ENCODE results near the gene MFAP1. TPM values are rescaled to one million over a fixed set of nuclear protein-coding genes. Genes with fewer than 3 reads are reported as not detected.

Gene MFAP1
- total RNA-seq, 6 experiments from 2014 or later, result 6.7 to 11.9 (median 8.1) TPM

DNA sequence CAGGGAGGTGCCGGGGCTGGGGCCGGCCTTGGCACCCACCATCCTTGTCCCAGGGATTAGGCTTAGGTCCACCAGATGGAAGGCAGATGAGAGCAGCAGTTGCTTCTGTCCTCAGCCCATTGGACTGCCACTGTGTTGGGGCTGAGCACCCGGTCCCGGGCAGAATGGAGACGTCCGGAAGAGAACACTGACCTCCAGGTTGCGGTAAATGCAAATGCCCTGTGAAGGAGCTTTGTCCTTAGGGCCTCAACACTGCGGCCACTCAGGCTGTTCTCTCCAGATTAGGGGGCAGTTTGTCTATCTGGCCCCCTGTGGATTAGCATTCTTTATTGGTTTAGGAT, 24.6 kb downstream of the MFAP1 start, which contains the start of gene SERINC4:
SERINC4 (minus strand) TSS at position 276 of the 341 bp plus-strand sequence; CDS start at position 42, 234 bp downstream.
- WGBS (ENCODE audit: insufficient coverage, low coverage, low lambda C conversion rate, missing lambda C conversion rate), result 88% methylated on average over 4 of the region's 8 CpGs
- H3K4me1 ChIP-seq, result peaks cover 0 to 8% (median 2%) of the 10 kb centered on the region in 4 donors

DNA sequence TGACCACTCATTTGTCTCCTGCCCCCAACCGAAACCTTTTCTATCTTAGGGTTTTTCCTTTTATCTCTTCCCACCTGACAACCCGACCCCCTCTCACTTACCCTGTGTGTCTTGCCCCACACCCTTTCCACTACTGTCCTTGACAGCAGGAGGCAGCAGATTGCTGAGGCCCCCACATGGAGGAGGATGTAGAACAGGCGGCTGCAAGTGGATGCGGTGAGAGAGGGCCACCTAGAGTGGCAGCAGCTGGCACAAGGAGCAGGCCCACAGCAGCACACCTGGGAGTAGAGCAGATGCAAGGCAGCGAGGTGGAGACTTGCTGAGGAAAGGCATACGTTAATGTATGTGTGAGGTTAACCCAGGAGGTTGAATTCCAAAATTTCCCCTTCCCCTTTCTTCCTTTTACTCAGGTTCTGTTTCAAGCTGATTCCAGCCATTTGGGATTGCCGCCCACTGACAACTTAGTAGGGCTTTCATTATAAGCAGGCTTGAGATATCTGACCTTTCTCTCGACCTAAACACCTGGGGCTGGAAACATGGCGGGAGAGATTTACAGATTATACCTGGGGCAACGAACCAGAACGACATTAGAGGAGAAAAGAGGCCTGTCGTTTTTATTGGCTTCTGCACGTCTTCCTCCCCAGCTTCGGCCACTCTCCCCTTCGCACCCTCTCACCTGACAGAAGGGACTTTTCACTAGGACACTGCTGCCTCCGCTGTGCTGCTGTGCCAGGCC, 25.1 kb downstream of the MFAP1 start:
- no peaks in the 10 kb centered on the region for H3K27me3 ChIP-seq
- intact Hi-C loops (cut with DNase I), result no loop called here
- TF ChIP-seq POLR2A (IDR thresholded peaks at IDR 0.05), result no peak
- TF ChIP-seq, protein P1, sequence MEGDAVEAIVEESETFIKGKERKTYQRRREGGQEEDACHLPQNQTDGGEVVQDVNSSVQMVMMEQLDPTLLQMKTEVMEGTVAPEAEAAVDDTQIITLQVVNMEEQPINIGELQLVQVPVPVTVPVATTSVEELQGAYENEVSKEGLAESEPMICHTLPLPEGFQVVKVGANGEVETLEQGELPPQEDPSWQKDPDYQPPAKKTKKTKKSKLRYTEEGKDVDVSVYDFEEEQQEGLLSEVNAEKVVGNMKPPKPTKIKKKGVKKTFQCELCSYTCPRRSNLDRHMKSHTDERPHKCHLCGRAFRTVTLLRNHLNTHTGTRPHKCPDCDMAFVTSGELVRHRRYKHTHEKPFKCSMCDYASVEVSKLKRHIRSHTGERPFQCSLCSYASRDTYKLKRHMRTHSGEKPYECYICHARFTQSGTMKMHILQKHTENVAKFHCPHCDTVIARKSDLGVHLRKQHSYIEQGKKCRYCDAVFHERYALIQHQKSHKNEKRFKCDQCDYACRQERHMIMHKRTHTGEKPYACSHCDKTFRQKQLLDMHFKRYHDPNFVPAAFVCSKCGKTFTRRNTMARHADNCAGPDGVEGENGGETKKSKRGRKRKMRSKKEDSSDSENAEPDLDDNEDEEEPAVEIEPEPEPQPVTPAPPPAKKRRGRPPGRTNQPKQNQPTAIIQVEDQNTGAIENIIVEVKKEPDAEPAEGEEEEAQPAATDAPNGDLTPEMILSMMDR (IDR thresholded peaks at IDR 0.05), result no peak
- no peaks in the 10 kb centered on the region for H3K9me3 ChIP-seq
- H3K4me3 ChIP-seq, result no peak overlapping the region
- ATAC-seq (no peak), DNase-seq (no peak)
- 91% methylated on average over 14 of the region's 16 CpGs for WGBS (ENCODE audit: insufficient coverage, low coverage, low lambda C conversion rate, missing lambda C conversion rate)
- H3K27ac ChIP-seq, result peak overlapping the region; percentile 95 to 99 (median 97)
- peaks cover 0 to 28% (median 13%) of the 10 kb centered on the region in 4 donors for H3K36me3 ChIP-seq
- H3K4me1 ChIP-seq, result peaks cover 0 to 11% (median 4%) of the 10 kb centered on the region in 4 donors

More for the DNA sequence above, 24.6 kb downstream of the MFAP1 start, which contains the start of gene SERINC4:
- no peak for DNase-seq
- TF ChIP-seq, protein P1 (IDR thresholded peaks at IDR 0.05), result no peak
- no peak for TF ChIP-seq POLR2A (IDR thresholded peaks at IDR 0.05)
- Histone ChIP-seq H3K9me3 (no peaks in the 10 kb centered on the region), H3K36me3 (peaks cover 0 to 28% (median 13%) of the 10 kb centered on the region in 4 donors), H3K27ac (peak within 1 kb of the TSS; percentile 95 to 99 (median 97)), H3K4me3 (peak within 1 kb of the TSS; percentile 81 to 86 (median 85)), H3K27me3 (no peaks in the 10 kb centered on the region)
- ATAC-seq, result peak; percentile 2 to 3 (median 2)
- intact Hi-C loops (cut with DNase I), result no loop called here

DNA sequence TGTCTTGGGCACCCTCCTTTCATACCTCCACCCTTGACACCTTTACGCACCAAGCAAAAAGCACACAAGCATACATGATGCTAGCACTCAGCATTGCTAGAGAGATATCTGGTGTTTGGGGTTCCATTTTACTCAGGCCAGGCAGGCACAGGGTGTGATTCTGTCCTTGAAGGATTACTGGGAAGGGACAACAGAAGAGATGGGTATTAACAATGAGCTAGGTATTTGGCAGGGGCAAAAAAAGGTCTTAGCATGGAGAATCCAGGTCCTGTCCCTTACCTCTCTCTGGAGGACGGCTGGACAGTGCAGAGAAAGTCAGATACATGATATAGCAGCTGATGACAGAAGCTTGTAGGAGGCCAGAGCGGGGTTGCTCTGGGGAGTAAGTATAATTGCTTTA, 27.9 kb downstream of the MFAP1 start:
- peaks cover 0 to 30% (median 19%) of the 10 kb centered on the region in 4 donors for H3K36me3 ChIP-seq
- 100% methylated on average over 1 of the region's 3 CpGs for WGBS (ENCODE audit: insufficient coverage, low coverage, low lambda C conversion rate, missing lambda C conversion rate)
- H3K4me3 ChIP-seq, result no peak overlapping the region
- intact Hi-C loops (cut with DNase I), result no loop called here
- peaks cover 0 to 23% (median 9%) of the 10 kb centered on the region in 4 donors for H3K4me1 ChIP-seq
- H3K9me3 ChIP-seq, result no peaks in the 10 kb centered on the region
- H3K27me3 ChIP-seq, result no peaks in the 10 kb centered on the region
- ATAC-seq (no peak), DNase-seq (no peak)
- TF ChIP-seq, protein P1 (IDR thresholded peaks at IDR 0.05), result no peak
- TF ChIP-seq POLR2A (IDR thresholded peaks at IDR 0.05), result no peak
- H3K27ac ChIP-seq, result no peak overlapping the region

DNA sequence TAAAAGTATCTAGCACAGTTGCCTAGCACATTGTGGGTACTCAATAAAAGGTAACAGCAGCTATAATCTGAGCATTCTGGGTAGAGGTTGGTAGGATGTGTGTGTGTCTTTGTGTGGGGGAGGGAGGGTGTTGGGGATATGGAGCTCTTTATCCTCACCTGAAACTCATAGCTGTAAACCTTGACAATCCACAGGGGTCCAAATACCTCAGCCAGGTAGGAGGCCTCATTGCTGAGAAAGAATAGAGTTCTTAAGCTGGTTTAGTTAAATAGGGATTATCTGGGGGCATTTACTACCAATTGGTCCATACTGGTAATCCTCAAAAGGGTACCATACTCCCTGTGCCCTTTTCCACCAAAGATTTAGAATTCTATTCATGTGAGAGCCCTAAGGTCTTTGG, 28.5 kb downstream of the MFAP1 start:
- ATAC-seq, result no peak
- intact Hi-C loops (cut with DNase I), result no loop called here
- no peak overlapping the region for H3K27ac ChIP-seq
- TF ChIP-seq, protein P1 (IDR thresholded peaks at IDR 0.05), result no peak
- TF ChIP-seq POLR2A (IDR thresholded peaks at IDR 0.05), result no peak
- H3K9me3 ChIP-seq, result no peaks in the 10 kb centered on the region
- peaks cover 0 to 21% (median 8%) of the 10 kb centered on the region in 4 donors for H3K4me1 ChIP-seq
- no peak for DNase-seq
- H3K4me3 ChIP-seq, result no peak overlapping the region
- peaks cover 0 to 30% (median 19%) of the 10 kb centered on the region in 4 donors for H3K36me3 ChIP-seq
- H3K27me3 ChIP-seq, result no peaks in the 10 kb centered on the region

All from right lobe of liver (tissue), 6 donors.